Keratinocyte (primary cell): ENCODE data around the gene RIMKLA. TPM values are rescaled to one million over a fixed set of nuclear protein-coding genes. Genes with fewer than 3 reads are reported as not detected.

Experiments
- DNase-seq: peaks from one replicate; pipeline ENCODE4 v3.0.0-alpha.2; 2011; ENCODE audit warnings: low read depth, missing footprints, low spot score
- FAIRE-seq: peaks from 2 replicates; lab custom pipeline; 2011; peaks lifted over from hg19 to GRCh38; lab: Jason Lieb, UNC
- H2AFZ ChIP-seq: 2 replicates; pipeline ENCODE4 v1.6.0; 2012; ENCODE audit warnings: low read length, control low read depth, inconsistent platforms; ENCODE audit not compliant: control insufficient read depth
- H3K27ac ChIP-seq: 2 replicates; pipeline ENCODE4 v1.5.1; 2011; ENCODE audit warnings: low read length; ENCODE audit not compliant: control insufficient read depth, insufficient read depth
- H3K27me3 ChIP-seq: 3 replicates; pipeline ENCODE4 v1.6.0; 2011; ENCODE audit warnings: low read length; ENCODE audit not compliant: control insufficient read depth, insufficient read depth; ENCODE audit errors: extremely low read depth
- H3K36me3 ChIP-seq, 2 experiments: 2 replicates in 1 of 2; 3 replicates in 1 of 2; pipeline ENCODE4 v1.5.1; 2011; ENCODE audit warnings: low read length in 2 of 2, mild to moderate bottlenecking in 1 of 2; ENCODE audit not compliant: control insufficient read depth in 2 of 2, insufficient read depth in 2 of 2; ENCODE audit errors: extremely low read depth in 1 of 2
- H3K4me1 ChIP-seq: 3 replicates; pipeline ENCODE4 v1.5.1; 2011; ENCODE audit warnings: low read length; ENCODE audit not compliant: control insufficient read depth, insufficient read depth; ENCODE audit errors: extremely low read depth
- H3K4me2 ChIP-seq: 3 replicates; pipeline ENCODE4 v1.6.0; 2011; ENCODE audit warnings: low read depth, low read length; ENCODE audit not compliant: control insufficient read depth, insufficient read depth; ENCODE audit errors: extremely low read depth
- H3K4me3 ChIP-seq, 3 experiments: fragments of 200-600 bp in 1 of 3; sonication (generic) in 1 of 3; 2 replicates in 2 of 3; 3 replicates in 1 of 3; pipeline ENCODE4 v1.5.1; 2011 to 2016; ENCODE audit warnings: low read length in 3 of 3, mild to moderate bottlenecking in 3 of 3, control low read depth in 2 of 3, inconsistent platforms in 1 of 3, low read depth in 1 of 3, mixed read lengths in 1 of 3, mixed run types in 1 of 3, moderate library complexity in 1 of 3; ENCODE audit not compliant: control insufficient read depth in 2 of 3, insufficient read depth in 2 of 3; ENCODE audit errors: extremely low read depth in 1 of 3
- H3K79me2 ChIP-seq: 2 replicates; pipeline ENCODE4 v1.6.0; 2012; ENCODE audit warnings: low read length; ENCODE audit not compliant: control insufficient read depth, insufficient read depth
- H3K9ac ChIP-seq: 3 replicates; pipeline ENCODE4 v1.6.0; 2011; ENCODE audit warnings: low read length; ENCODE audit not compliant: control insufficient read depth, insufficient read depth; ENCODE audit errors: extremely low read depth
- H3K9me1 ChIP-seq: 3 replicates; pipeline ENCODE4 v1.6.0; 2011; ENCODE audit warnings: low read length; ENCODE audit not compliant: control insufficient read depth, insufficient read depth; ENCODE audit errors: extremely low read depth
- H3K9me3 ChIP-seq: 2 replicates; pipeline ENCODE4 v1.5.1; 2012; ENCODE audit warnings: low read depth, low read length; ENCODE audit not compliant: control insufficient read depth
- H4K20me1 ChIP-seq: 3 replicates; pipeline ENCODE4 v1.6.0; 2011; ENCODE audit warnings: low read length; ENCODE audit not compliant: control insufficient read depth, insufficient read depth; ENCODE audit errors: extremely low read depth
- CTCF ChIP-seq, 3 experiments: IDR thresholded peaks in 1 of 3; conservative IDR thresholded peaks in 1 of 3; optimal IDR thresholded peaks in 1 of 3; 2 replicates in 2 of 3; 3 replicates in 1 of 3; pipeline versions ENCODE3 to v1.5.1; 2011; ENCODE audit warnings: low read length in 3 of 3, mild to moderate bottlenecking in 3 of 3, moderate library complexity in 2 of 3, control low read depth in 1 of 3, inconsistent platforms in 1 of 3; ENCODE audit not compliant: insufficient read depth in 2 of 3; ENCODE audit errors: extremely low read depth in 1 of 3
- EZH2 ChIP-seq: IDR thresholded peaks from one replicate; pipeline ENCODE4 v1.6.1; 2012; ENCODE audit warnings: inconsistent platforms, mild to moderate bottlenecking, low read length, moderate library complexity
- dilution Hi-C: fragments of 300-500 bp; cut with MboI; formaldehyde crosslinking; loops from one replicate; pipeline ENCODE4 v1.7.0; 2020; ENCODE audit warnings: low sequenced_read_pairs; ENCODE audit not compliant: extremely low pct_ligation_motif_present
- polyA plus RNA-seq, 5 experiments: library from polyadenylated mRNA; depleted of rRNA in 3 of 5; stranded (reverse) in 3 of 5; stranded (forward) in 1 of 5; unstranded in 1 of 5; fragments of >200 nt; gene quantifications; 1 replicate in 1 of 5; 2 replicates in 3 of 5; 3 replicates in 1 of 5; pipeline versions ENCODE4 v1.2.1 to v1.2.3, GENCODE V29; 2011 to 2012; ENCODE audit warnings: missing spikeins in 2 of 5, low read depth in 1 of 5, low replicate concordance in 1 of 5

Gene RIMKLA
- polyA plus RNA-seq, 1 donor (not counting 4 experiments of a cell fraction or from before 2014, with no cell fraction given), result not detected

GRCh38 chr1:42333662-42334239, 46.8 kb upstream of the RIMKLA start:
- no peak overlapping the region for H2AFZ ChIP-seq
- dilution Hi-C loops, result no loop called here

GRCh38 chr1:42334240-42335049, 46.1 kb upstream of the RIMKLA start:
- dilution Hi-C loops, result no loop called here
- TF ChIP-seq CTCF (optimal IDR thresholded peaks at IDR 0.05 in 1 of 3, IDR thresholded peaks at IDR 0.05 in 1 of 3, conservative IDR thresholded peaks at IDR 0.05 in 1 of 3; ENCODE audit: extremely low read depth in 1 of 3, insufficient read depth in 2 of 3, low read length in 3 of 3) (no peak), EZH2 (no peak)
- no peak for FAIRE-seq

More at GRCh38 chr1:42333662-42334239, 46.8 kb upstream of the RIMKLA start:
- H3K36me3 ChIP-seq, result no peaks in the 10 kb centered on the region
- H3K9ac ChIP-seq, result peak overlapping the region; percentile 93
- peak overlapping the region; percentile 72 to 99 (median 87) for H3K4me3 ChIP-seq
- no peaks in the 10 kb centered on the region for H3K9me1 ChIP-seq
- H3K4me2 ChIP-seq, result peak overlapping the region; percentile 85
- no peak for TF ChIP-seq CTCF (optimal IDR thresholded peaks at IDR 0.05 in 1 of 3, IDR thresholded peaks at IDR 0.05 in 1 of 3, conservative IDR thresholded peaks at IDR 0.05 in 1 of 3; ENCODE audit: extremely low read depth in 1 of 3, insufficient read depth in 2 of 3, low read length in 3 of 3)
- no peak for TF ChIP-seq EZH2
- peaks cover 6% of the 10 kb centered on the region for H4K20me1 ChIP-seq
- FAIRE-seq (peak; percentile 53), DNase-seq (no peak)
- H3K79me2 ChIP-seq, result peaks cover 62% of the 10 kb centered on the region
- peak overlapping the region; percentile 87 for H3K27ac ChIP-seq
- H3K9me3 ChIP-seq, result no peaks in the 10 kb centered on the region
- no peaks in the 10 kb centered on the region for H3K27me3 ChIP-seq
- H3K4me1 ChIP-seq, result peaks cover 20% of the 10 kb centered on the region

More at GRCh38 chr1:42334240-42335049, 46.1 kb upstream of the RIMKLA start:
- H4K20me1 ChIP-seq, result peaks cover 6% of the 10 kb centered on the region
- peak overlapping the region; percentile 72 to 99 (median 87) for H3K4me3 ChIP-seq
- H2AFZ ChIP-seq, result peak overlapping the region; percentile 58
- peak overlapping the region; percentile 85 for H3K4me2 ChIP-seq
- no peaks in the 10 kb centered on the region for H3K9me1 ChIP-seq
- H3K9ac ChIP-seq, result peak overlapping the region; percentile 93
- H3K9me3 ChIP-seq, result no peaks in the 10 kb centered on the region
- no peak for DNase-seq
- peak overlapping the region; percentile 87 for H3K27ac ChIP-seq
- peaks cover 20% of the 10 kb centered on the region for H3K4me1 ChIP-seq
- H3K36me3 ChIP-seq, result no peaks in the 10 kb centered on the region
- H3K79me2 ChIP-seq, result peaks cover 55% of the 10 kb centered on the region
- H3K27me3 ChIP-seq, result no peaks in the 10 kb centered on the region
